ENCODE results near the gene HRH2.

GRCh38 chr5:175683921-175684320 is 26.1 kb downstream of the HRH2 start:
- TF ChIP-seq CREB1 (IDR thresholded peaks at IDR 0.05) (no peak), CREB1 (CRISPR knock-in tag; IDR thresholded peaks at IDR 0.05) (no peak), ZNF23 (CRISPR knock-in tag; IDR thresholded peaks at IDR 0.05) (no peak), MED1 (CRISPR knock-in tag; IDR thresholded peaks at IDR 0.05; ENCODE audit: borderline replicate concordance) (no peak), NFATC3 (IDR thresholded peaks at IDR 0.05) (no peak), POLR2A (conservative IDR thresholded peaks at IDR 0.05) (no peak), PHF21A (IDR thresholded peaks at IDR 0.05; ENCODE audit: borderline replicate concordance, low read depth) (no peak), RFX1 (IDR thresholded peaks at IDR 0.05) (no peak), EP300 (IDR thresholded peaks at IDR 0.05; ENCODE audit: low read length) (no peak), FOXK1 (CRISPR knock-in tag; IDR thresholded peaks at IDR 0.05; ENCODE audit: borderline replicate concordance) (no peak)
- TF ChIP-seq, protein P1, sequence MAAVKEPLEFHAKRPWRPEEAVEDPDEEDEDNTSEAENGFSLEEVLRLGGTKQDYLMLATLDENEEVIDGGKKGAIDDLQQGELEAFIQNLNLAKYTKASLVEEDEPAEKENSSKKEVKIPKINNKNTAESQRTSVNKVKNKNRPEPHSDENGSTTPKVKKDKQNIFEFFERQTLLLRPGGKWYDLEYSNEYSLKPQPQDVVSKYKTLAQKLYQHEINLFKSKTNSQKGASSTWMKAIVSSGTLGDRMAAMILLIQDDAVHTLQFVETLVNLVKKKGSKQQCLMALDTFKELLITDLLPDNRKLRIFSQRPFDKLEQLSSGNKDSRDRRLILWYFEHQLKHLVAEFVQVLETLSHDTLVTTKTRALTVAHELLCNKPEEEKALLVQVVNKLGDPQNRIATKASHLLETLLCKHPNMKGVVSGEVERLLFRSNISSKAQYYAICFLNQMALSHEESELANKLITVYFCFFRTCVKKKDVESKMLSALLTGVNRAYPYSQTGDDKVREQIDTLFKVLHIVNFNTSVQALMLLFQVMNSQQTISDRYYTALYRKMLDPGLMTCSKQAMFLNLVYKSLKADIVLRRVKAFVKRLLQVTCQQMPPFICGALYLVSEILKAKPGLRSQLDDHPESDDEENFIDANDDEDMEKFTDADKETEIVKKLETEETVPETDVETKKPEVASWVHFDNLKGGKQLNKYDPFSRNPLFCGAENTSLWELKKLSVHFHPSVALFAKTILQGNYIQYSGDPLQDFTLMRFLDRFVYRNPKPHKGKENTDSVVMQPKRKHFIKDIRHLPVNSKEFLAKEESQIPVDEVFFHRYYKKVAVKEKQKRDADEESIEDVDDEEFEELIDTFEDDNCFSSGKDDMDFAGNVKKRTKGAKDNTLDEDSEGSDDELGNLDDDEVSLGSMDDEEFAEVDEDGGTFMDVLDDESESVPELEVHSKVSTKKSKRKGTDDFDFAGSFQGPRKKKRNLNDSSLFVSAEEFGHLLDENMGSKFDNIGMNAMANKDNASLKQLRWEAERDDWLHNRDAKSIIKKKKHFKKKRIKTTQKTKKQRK (IDR thresholded peaks at IDR 0.05; ENCODE audit: borderline replicate concordance, low read depth, low read length) = no peak
- TF ChIP-seq, protein P2, sequence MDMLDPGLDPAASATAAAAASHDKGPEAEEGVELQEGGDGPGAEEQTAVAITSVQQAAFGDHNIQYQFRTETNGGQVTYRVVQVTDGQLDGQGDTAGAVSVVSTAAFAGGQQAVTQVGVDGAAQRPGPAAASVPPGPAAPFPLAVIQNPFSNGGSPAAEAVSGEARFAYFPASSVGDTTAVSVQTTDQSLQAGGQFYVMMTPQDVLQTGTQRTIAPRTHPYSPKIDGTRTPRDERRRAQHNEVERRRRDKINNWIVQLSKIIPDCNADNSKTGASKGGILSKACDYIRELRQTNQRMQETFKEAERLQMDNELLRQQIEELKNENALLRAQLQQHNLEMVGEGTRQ (CRISPR knock-in tag; IDR thresholded peaks at IDR 0.05) = no peak
- TF ChIP-seq, protein P3, sequence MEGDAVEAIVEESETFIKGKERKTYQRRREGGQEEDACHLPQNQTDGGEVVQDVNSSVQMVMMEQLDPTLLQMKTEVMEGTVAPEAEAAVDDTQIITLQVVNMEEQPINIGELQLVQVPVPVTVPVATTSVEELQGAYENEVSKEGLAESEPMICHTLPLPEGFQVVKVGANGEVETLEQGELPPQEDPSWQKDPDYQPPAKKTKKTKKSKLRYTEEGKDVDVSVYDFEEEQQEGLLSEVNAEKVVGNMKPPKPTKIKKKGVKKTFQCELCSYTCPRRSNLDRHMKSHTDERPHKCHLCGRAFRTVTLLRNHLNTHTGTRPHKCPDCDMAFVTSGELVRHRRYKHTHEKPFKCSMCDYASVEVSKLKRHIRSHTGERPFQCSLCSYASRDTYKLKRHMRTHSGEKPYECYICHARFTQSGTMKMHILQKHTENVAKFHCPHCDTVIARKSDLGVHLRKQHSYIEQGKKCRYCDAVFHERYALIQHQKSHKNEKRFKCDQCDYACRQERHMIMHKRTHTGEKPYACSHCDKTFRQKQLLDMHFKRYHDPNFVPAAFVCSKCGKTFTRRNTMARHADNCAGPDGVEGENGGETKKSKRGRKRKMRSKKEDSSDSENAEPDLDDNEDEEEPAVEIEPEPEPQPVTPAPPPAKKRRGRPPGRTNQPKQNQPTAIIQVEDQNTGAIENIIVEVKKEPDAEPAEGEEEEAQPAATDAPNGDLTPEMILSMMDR (IDR thresholded peaks at IDR 0.05 in 2 of 3, conservative IDR thresholded peaks at IDR 0.05 in 1 of 3; ENCODE audit: insufficient read depth in 2 of 3, low read depth in 1 of 3, low read length in 3 of 3) = no peak
- TF ChIP-seq, protein P4, sequence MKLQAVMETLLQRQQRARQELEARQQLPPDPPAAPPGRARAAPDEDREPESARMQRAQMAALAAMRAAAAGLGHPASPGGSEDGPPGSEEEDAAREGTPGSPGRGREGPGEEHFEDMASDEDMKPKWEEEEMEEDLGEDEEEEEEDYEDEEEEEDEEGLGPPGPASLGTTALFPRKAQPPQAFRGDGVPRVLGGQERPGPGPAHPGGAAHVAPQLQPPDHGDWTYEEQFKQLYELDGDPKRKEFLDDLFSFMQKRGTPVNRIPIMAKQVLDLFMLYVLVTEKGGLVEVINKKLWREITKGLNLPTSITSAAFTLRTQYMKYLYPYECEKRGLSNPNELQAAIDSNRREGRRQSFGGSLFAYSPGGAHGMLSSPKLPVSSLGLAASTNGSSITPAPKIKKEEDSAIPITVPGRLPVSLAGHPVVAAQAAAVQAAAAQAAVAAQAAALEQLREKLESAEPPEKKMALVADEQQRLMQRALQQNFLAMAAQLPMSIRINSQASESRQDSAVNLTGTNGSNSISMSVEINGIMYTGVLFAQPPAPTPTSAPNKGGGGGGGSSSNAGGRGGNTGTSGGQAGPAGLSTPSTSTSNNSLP (IDR thresholded peaks at IDR 0.05; ENCODE audit: borderline replicate concordance, low read depth, low read length) = no peak
